ENCODE results near the gene FYN.

Gene FYN

DNA sequence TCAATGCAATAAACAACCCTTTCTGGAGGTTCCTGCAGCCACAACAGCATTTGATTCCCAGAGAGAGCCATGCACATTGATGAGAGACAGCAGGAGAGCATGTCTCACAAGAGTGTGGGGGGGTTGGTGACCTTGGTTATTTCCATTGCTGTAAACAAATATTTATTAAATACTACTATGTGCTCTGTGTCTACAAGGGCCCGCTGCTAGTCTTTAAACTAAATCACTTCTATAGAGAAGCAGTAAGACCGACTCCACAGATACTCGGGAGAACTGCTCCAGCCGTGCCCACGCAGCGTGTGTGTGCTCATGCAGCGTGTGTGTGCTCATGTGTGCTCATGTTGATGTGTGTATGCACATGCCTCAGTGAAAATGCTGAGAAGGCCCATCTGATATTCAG lies 184.9 kb downstream of the FYN start:
- no peak for TF ChIP-seq CTCF (IDR thresholded peaks at IDR 0.05; ENCODE audit: poor library complexity, severe bottlenecking)
- Histone ChIP-seq H3K27ac (ENCODE audit: poor library complexity, severe bottlenecking) (no peak overlapping the region), H3K27me3 (ENCODE audit: insufficient read depth, poor library complexity, severe bottlenecking) (no peaks in the 10 kb centered on the region), H3K9me3 (ENCODE audit: severe bottlenecking) (no peaks in the 10 kb centered on the region), H3K36me3 (ENCODE audit: low read depth) (no peaks in the 10 kb centered on the region), H3K4me1 (ENCODE audit: insufficient read depth, poor library complexity, severe bottlenecking) (no peaks in the 10 kb centered on the region), H3K4me3 (ENCODE audit: severe bottlenecking) (no peak overlapping the region)
- DNase-seq (ENCODE audit: low spot score) (no peak), ATAC-seq (ENCODE audit: low read depth) (no peak)

GRCh38 chr6:111687652-111688051 lies 185.6 kb downstream of the FYN start:
- DNase-seq (ENCODE audit: low spot score) (no peak), ATAC-seq (ENCODE audit: low read depth) (no peak)
- TF ChIP-seq CTCF (IDR thresholded peaks at IDR 0.05; ENCODE audit: poor library complexity, severe bottlenecking), result no peak
- Histone ChIP-seq H3K27me3 (ENCODE audit: insufficient read depth, poor library complexity, severe bottlenecking) (no peaks in the 10 kb centered on the region), H3K9me3 (ENCODE audit: severe bottlenecking) (no peaks in the 10 kb centered on the region), H3K4me3 (ENCODE audit: severe bottlenecking) (no peak overlapping the region), H3K27ac (ENCODE audit: poor library complexity, severe bottlenecking) (no peak overlapping the region), H3K4me1 (ENCODE audit: insufficient read depth, poor library complexity, severe bottlenecking) (no peaks in the 10 kb centered on the region), H3K36me3 (ENCODE audit: low read depth) (no peaks in the 10 kb centered on the region)

DNA sequence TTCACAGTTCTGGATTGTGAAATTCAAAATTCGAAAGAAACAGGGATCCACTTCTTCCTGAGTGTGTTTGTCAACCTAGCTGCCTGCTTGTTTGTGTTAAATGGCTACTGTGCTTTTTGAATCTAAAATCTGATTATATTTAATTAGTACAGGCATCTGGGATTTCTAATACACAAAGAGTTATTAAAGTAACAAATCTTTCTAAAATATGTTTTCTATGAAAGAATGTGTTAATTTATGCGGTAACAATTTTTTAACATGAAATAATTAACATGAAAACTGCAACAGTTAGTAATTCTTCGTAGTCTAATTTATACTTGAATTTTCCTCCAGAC lies 186.4 kb downstream of the FYN start:
- no peak for DNase-seq (ENCODE audit: low spot score)

GRCh38 chr6:111686249-111686931 lies 186.9 kb downstream of the FYN start:
- H3K4me3 ChIP-seq (ENCODE audit: severe bottlenecking), result no peak overlapping the region
- H3K9me3 ChIP-seq (ENCODE audit: severe bottlenecking), result no peaks in the 10 kb centered on the region
- ATAC-seq (ENCODE audit: low read depth) (no peak), DNase-seq (ENCODE audit: low spot score) (no peak)
- H3K4me1 ChIP-seq (ENCODE audit: insufficient read depth, poor library complexity, severe bottlenecking), result no peaks in the 10 kb centered on the region
- H3K36me3 ChIP-seq (ENCODE audit: low read depth), result no peaks in the 10 kb centered on the region
- no peaks in the 10 kb centered on the region for H3K27me3 ChIP-seq (ENCODE audit: insufficient read depth, poor library complexity, severe bottlenecking)
- H3K27ac ChIP-seq (ENCODE audit: poor library complexity, severe bottlenecking), result no peak overlapping the region
- TF ChIP-seq CTCF (IDR thresholded peaks at IDR 0.05; ENCODE audit: poor library complexity, severe bottlenecking), result no peak

More for the DNA sequence above, 186.4 kb downstream of the FYN start:
- Histone ChIP-seq H3K4me1 (ENCODE audit: insufficient read depth, poor library complexity, severe bottlenecking) (no peaks in the 10 kb centered on the region), H3K36me3 (ENCODE audit: low read depth) (no peaks in the 10 kb centered on the region), H3K27me3 (ENCODE audit: insufficient read depth, poor library complexity, severe bottlenecking) (no peaks in the 10 kb centered on the region), H3K4me3 (ENCODE audit: severe bottlenecking) (no peak overlapping the region), H3K9me3 (ENCODE audit: severe bottlenecking) (no peaks in the 10 kb centered on the region), H3K27ac (ENCODE audit: poor library complexity, severe bottlenecking) (no peak overlapping the region)
- no peak for TF ChIP-seq CTCF (IDR thresholded peaks at IDR 0.05; ENCODE audit: poor library complexity, severe bottlenecking)
- no peak for ATAC-seq (ENCODE audit: low read depth)

DNA sequence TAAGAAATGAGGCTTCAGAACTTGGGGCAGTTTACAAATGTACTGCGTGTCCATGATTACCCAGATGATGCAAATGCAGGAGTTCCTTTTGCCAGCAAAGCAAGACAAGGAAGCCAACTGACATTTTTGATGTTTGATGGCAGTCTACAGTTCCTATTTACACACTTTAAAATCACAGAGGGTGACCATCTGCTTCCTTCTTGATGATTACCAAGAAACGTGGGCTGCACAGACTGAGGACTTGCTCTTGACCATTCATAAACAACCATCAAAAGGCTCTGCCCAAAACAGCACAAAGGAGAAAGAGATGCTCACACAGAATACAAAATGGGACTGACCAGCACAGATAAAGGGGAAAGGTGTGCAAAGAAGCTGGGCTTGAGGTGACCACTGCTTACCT lies 187.7 kb downstream of the FYN start:
- Histone ChIP-seq H3K4me1 (ENCODE audit: insufficient read depth, poor library complexity, severe bottlenecking) (no peaks in the 10 kb centered on the region), H3K27me3 (ENCODE audit: insufficient read depth, poor library complexity, severe bottlenecking) (no peaks in the 10 kb centered on the region), H3K27ac (ENCODE audit: poor library complexity, severe bottlenecking) (no peak overlapping the region), H3K4me3 (ENCODE audit: severe bottlenecking) (no peak overlapping the region), H3K9me3 (ENCODE audit: severe bottlenecking) (no peaks in the 10 kb centered on the region), H3K36me3 (ENCODE audit: low read depth) (no peaks in the 10 kb centered on the region)
- no peak for DNase-seq (ENCODE audit: low spot score)
- TF ChIP-seq CTCF (IDR thresholded peaks at IDR 0.05; ENCODE audit: poor library complexity, severe bottlenecking), result no peak
- ATAC-seq (ENCODE audit: low read depth), result no peak

All from RWPE2 (cell line).